Progenitor cell of endocrine pancreas (in vitro differentiated cells): ENCODE data around the gene C2CD2L. TPM values are rescaled to one million over a fixed set of nuclear protein-coding genes. Genes with fewer than 3 reads are reported as not detected.

ENCODE experiments used
- DNase-seq: peaks from one replicate; pipeline ENCODE4 v3.0.0; 2021; ENCODE audit warnings: low spot score; ENCODE audit not compliant: unreplicated experiment
- H3K27ac Mint-ChIP-seq: 2 replicates; pipeline ENCODE4 v1.8.0; 2021; ENCODE audit warnings: mild to moderate bottlenecking, moderate library complexity, mixed read lengths
- H3K27me3 Mint-ChIP-seq: 2 replicates; pipeline ENCODE4 v1.8.0; 2021; ENCODE audit warnings: mixed read lengths
- H3K36me3 Mint-ChIP-seq: 2 replicates; pipeline ENCODE4 v1.8.0; 2022; ENCODE audit warnings: mixed read lengths; ENCODE audit not compliant: insufficient read depth
- H3K4me1 Mint-ChIP-seq: 2 replicates; pipeline ENCODE4 v1.8.0; 2021; ENCODE audit warnings: low read depth, mixed read lengths
- H3K4me3 Mint-ChIP-seq: 2 replicates; pipeline ENCODE4 v1.8.0; 2021; ENCODE audit warnings: low read depth, mild to moderate bottlenecking, moderate library complexity, mixed read lengths
- H3K9me3 Mint-ChIP-seq: 2 replicates; pipeline ENCODE4 v1.8.0; 2021; ENCODE audit warnings: low read depth, mixed read lengths
- total RNA-seq: library from RNA; stranded (reverse); gene quantifications from 2 replicates; pipeline ENCODE4 v1.2.1, GENCODE V29; 2021
- TF ChIP-seq, protein P1 (sequence below): fragments of 200-600 bp; sonication (generic); IDR thresholded peaks from one replicate; pipeline ENCODE4 v1.5.0; 2021; ENCODE audit warnings: antibody characterized with exemption, mild to moderate bottlenecking; ENCODE audit not compliant: unreplicated experiment

The C2CD2L gene
- total RNA-seq, 1 donor from 2014 or later: 7.3 TPM

- Mint-ChIP-seq H3K36me3 (no peaks in the 10 kb centered on the region), H3K27ac (peak overlapping the region; percentile 8), H3K27me3 (peaks cover 15% of the 10 kb centered on the region), H3K4me3 (peak overlapping the region; percentile 76), H3K9me3 (no peaks in the 10 kb centered on the region), H3K4me1 (peaks cover 4% of the 10 kb centered on the region)
- TF ChIP-seq, protein P1, sequence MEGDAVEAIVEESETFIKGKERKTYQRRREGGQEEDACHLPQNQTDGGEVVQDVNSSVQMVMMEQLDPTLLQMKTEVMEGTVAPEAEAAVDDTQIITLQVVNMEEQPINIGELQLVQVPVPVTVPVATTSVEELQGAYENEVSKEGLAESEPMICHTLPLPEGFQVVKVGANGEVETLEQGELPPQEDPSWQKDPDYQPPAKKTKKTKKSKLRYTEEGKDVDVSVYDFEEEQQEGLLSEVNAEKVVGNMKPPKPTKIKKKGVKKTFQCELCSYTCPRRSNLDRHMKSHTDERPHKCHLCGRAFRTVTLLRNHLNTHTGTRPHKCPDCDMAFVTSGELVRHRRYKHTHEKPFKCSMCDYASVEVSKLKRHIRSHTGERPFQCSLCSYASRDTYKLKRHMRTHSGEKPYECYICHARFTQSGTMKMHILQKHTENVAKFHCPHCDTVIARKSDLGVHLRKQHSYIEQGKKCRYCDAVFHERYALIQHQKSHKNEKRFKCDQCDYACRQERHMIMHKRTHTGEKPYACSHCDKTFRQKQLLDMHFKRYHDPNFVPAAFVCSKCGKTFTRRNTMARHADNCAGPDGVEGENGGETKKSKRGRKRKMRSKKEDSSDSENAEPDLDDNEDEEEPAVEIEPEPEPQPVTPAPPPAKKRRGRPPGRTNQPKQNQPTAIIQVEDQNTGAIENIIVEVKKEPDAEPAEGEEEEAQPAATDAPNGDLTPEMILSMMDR: no peak
- DNase-seq: no peak
Observed at GRCh38 chr11:119108146-119108856, 1.2 kb downstream of the C2CD2L start.

DNA sequence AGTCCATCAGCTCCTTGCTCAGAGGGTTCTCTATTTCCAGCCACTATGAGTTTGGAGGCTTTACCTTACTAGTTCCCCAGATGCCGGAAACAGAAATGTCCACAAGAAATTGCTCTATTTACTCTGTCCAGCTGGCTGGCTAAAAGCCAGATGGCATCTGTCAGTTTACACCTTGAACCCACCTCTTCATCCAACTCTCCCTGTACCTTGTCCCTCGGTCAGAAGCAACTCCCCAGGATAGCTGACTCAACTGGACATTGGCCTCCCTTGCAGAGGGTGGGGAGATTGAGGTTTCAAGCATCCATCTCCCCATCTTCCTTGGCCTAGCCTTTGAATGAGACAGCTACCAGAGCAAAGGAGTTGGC lies 1.7 kb downstream of the C2CD2L start:
- DNase-seq: no peak
- TF ChIP-seq, protein P1: no peak
- Mint-ChIP-seq H3K36me3 (no peaks in the 10 kb centered on the region), H3K9me3 (no peaks in the 10 kb centered on the region), H3K4me1 (peaks cover 4% of the 10 kb centered on the region), H3K27ac (peak overlapping the region; percentile 75), H3K27me3 (peaks cover 15% of the 10 kb centered on the region), H3K4me3 (peak overlapping the region; percentile 76)

DNA sequence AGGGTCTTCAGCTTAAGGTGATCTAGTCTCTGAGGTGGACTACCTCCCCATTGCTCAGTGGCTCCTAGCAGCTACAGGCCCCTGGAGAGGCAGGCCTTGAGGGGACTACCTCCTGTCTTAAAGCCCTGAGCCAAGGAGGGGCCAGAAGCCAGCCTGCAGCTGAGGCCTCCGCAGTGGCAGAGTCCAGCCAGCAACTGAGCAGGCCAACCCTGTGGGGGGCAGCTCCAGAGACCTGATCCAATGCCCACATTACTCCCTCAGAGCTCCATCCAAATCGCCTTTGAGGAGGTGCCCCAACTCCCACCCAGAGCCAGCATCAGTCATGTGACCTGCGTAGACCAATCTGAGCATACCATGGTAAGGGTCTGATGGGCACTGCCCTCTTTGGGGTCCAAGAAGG lies 2.7 kb downstream of the C2CD2L start:
- no peaks in the 10 kb centered on the region for H3K36me3 Mint-ChIP-seq
- H3K27ac Mint-ChIP-seq: no peak overlapping the region
- peaks cover 4% of the 10 kb centered on the region for H3K4me1 Mint-ChIP-seq
- TF ChIP-seq, protein P1: no peak
- H3K27me3 Mint-ChIP-seq: peaks cover 15% of the 10 kb centered on the region
- no peaks in the 10 kb centered on the region for H3K9me3 Mint-ChIP-seq
- no peak for DNase-seq
- H3K4me3 Mint-ChIP-seq: no peak overlapping the region

DNA sequence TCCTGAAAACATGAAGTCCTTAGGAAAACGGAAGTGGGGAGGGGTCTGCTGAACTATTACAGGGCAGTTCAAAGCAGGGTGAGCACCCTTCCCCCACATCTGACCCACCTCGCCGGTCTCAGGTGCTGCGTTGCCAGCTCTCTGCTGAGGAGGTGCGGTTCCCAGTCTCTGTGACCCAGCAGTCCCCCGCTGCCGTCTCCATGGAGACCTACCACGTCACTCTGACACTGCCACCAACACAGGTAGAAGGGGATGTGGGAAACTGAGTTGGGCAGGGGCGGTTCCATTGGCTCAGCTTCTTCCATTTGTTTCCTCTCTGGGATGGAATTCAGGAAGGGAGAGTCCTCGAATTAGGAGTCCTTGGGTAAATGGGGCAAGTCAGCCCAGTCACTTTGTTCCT lies 3.3 kb downstream of the C2CD2L start:
- no peaks in the 10 kb centered on the region for H3K9me3 Mint-ChIP-seq
- H3K27ac Mint-ChIP-seq: no peak overlapping the region
- peaks cover 4% of the 10 kb centered on the region for H3K4me1 Mint-ChIP-seq
- H3K27me3 Mint-ChIP-seq: peaks cover 15% of the 10 kb centered on the region
- H3K36me3 Mint-ChIP-seq: no peaks in the 10 kb centered on the region
- no peak for DNase-seq
- TF ChIP-seq, protein P1: no peak
- H3K4me3 Mint-ChIP-seq: no peak overlapping the region

DNA sequence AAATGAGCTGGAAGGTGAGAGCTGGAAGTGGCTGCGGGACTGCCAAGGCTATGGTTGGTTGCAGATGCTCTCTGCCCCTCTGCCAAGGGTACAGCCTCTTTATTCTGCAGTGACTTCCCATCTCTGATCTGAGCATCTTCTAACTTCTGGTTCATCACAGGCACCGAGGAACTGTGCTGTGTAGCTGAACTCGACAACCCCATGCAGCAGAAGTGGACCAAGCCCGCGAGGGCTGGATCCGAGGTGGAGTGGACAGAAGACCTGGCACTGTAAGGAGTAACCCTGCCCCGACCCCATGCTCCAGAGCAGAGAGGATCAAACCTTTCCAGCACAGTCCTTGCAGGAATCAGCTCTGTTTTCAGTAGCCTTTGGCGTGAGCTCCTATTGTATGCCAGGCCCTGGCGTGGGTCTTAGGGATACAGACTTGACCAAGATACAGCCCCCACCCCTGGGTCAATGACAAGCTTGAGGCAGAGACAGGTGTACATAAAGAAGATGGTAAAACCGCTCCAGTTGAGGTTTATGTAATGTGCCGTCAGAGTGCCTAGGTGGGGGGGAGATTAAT lies 4.3 kb downstream of the C2CD2L start:
- TF ChIP-seq, protein P1: no peak
- DNase-seq: no peak
- Mint-ChIP-seq H3K36me3 (no peaks in the 10 kb centered on the region), H3K4me3 (no peak overlapping the region), H3K27me3 (peaks cover 15% of the 10 kb centered on the region), H3K9me3 (no peaks in the 10 kb centered on the region), H3K4me1 (peaks cover 4% of the 10 kb centered on the region), H3K27ac (no peak overlapping the region)
